ENCODE measurements around the gene CD93.

Gene CD93

DNA sequence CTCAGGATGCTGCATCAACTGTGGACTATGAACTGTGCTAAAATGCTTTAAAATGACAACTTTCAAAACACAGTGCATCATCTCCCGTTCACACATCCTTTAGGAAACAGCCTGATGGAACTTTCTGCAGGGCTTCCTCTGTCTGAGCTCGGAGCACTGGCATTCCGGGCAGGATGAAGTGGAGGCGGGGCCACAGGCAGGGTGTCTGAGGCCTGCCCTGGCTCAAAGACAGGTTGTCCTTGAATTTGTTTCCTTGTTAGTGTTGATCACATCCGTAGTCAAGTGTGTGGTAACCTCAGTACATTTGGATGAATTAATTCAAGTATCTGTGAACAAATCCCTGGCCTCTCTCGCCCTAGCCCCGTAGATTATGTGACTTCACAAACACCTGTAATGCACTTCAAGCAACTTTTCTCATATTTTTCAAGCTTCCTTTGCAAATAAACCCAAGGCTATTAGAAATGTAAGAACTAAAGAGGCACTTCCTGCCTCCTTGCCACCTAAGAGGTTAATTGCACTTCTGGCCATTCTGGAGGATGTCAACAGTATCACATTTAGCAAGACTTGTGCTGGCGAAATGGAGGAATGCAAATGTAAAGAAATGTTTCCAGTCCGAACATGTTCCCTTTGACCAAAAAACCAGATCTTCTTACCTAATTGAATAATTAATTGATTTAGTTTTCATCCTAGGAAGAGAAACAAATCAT is 3.1 kb downstream of the CD93 start:
- Histone ChIP-seq H3K4me3 (ENCODE audit: low read depth, low read length) (no peak overlapping the region), H3K27me3 (replicated peaks) (no peaks in the 10 kb centered on the region), H3K36me3 (replicated peaks) (no peaks in the 10 kb centered on the region), H3K27ac (no peak overlapping the region)
- in situ Hi-C loops (cut with HindIII; ENCODE audit: low pct_ligation_motif_present, low sequenced_read_pairs): no loop called here
- DNase-seq: no peak
- TF ChIP-seq, protein P1, sequence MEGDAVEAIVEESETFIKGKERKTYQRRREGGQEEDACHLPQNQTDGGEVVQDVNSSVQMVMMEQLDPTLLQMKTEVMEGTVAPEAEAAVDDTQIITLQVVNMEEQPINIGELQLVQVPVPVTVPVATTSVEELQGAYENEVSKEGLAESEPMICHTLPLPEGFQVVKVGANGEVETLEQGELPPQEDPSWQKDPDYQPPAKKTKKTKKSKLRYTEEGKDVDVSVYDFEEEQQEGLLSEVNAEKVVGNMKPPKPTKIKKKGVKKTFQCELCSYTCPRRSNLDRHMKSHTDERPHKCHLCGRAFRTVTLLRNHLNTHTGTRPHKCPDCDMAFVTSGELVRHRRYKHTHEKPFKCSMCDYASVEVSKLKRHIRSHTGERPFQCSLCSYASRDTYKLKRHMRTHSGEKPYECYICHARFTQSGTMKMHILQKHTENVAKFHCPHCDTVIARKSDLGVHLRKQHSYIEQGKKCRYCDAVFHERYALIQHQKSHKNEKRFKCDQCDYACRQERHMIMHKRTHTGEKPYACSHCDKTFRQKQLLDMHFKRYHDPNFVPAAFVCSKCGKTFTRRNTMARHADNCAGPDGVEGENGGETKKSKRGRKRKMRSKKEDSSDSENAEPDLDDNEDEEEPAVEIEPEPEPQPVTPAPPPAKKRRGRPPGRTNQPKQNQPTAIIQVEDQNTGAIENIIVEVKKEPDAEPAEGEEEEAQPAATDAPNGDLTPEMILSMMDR (IDR thresholded peaks at IDR 0.05; ENCODE audit: low read depth, low read length, missing control alignments): no peak

DNA sequence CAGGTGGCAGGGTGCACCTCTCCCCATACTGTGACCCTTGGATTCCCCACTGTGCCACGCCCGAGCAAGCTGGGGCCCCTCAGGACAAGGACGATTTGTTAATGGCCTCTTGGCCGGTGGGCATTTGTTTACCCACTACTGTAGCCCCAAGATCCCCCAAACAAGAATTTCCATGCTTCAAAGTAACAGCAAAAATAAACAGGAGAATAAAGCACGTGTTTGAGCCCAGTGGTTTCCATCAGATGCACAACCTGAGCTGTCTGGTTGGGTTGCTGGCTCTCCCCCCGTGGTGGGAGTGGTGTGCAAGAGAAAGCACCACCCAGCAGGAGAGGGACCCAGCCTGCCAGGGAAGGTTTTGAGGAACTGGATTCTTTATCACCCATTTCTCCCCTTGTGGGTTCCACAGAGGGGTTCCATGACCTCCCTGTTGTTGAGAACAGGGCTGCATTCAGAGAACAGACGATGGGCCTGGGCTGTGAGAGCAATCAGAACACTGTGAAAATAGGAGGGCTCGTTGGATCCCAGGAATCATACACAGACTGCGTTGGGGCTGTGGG is 4.8 kb downstream of the CD93 start:
- no peak overlapping the region for H3K4me3 ChIP-seq (ENCODE audit: low read depth, low read length)
- H3K27ac ChIP-seq: no peak overlapping the region
- TF ChIP-seq, protein P1 (IDR thresholded peaks at IDR 0.05; ENCODE audit: low read depth, low read length, missing control alignments): no peak
- DNase-seq: no peak
- no peaks in the 10 kb centered on the region for H3K27me3 ChIP-seq (replicated peaks)
- in situ Hi-C loops (cut with HindIII; ENCODE audit: low pct_ligation_motif_present, low sequenced_read_pairs): no loop called here
- H3K36me3 ChIP-seq (replicated peaks): no peaks in the 10 kb centered on the region

DNA sequence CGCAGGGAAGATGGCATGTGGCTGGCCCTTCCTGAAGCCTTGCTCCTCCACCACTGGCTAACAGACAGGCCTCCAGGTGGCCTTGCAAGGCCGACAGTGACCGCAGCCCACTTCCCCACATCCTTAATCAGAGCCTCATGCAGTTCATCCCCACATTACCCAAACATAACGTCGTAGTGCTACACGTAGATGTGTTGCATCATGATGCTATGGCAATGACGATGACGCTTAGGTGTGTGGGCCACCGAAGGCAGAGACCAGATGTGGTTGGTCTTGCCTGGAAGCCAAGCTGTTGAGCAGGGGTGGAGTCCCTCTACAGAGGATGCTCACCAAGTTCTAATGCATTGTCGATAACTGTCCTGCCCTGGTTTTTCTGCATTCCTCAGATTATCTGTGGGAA is 5.6 kb downstream of the CD93 start:
- in situ Hi-C loops (cut with HindIII; ENCODE audit: low pct_ligation_motif_present, low sequenced_read_pairs): no loop called here
- Histone ChIP-seq H3K27me3 (replicated peaks) (no peaks in the 10 kb centered on the region), H3K27ac (no peak overlapping the region), H3K4me3 (ENCODE audit: low read depth, low read length) (no peak overlapping the region), H3K36me3 (replicated peaks) (no peaks in the 10 kb centered on the region)
- DNase-seq: no peak
- TF ChIP-seq, protein P1 (IDR thresholded peaks at IDR 0.05; ENCODE audit: low read depth, low read length, missing control alignments): no peak

DNA sequence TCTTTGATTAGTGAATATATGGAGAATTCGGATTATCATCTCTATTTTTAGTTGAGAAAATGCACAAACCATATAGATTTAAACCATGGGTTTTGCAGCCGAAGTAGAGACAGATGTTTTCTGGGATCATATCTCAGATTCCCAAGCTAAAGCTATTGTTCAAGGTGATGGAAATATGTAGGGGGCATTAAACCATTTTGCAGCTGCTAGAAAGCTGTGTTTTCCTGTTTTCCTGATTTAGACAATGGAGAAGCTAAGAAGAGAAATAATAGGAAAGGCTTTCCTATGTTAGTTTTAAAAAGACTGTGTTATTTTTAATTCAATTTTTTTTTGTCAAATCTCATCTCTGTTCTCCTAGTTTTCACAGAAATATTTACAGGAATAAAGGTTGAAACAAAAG is 6.2 kb downstream of the CD93 start:
- no peaks in the 10 kb centered on the region for H3K36me3 ChIP-seq (replicated peaks)
- no peak for DNase-seq
- no peak overlapping the region for H3K4me3 ChIP-seq (ENCODE audit: low read depth, low read length)
- in situ Hi-C loops (cut with HindIII; ENCODE audit: low pct_ligation_motif_present, low sequenced_read_pairs): no loop called here
- TF ChIP-seq, protein P1 (IDR thresholded peaks at IDR 0.05; ENCODE audit: low read depth, low read length, missing control alignments): no peak
- H3K27ac ChIP-seq: no peak overlapping the region
- no peaks in the 10 kb centered on the region for H3K27me3 ChIP-seq (replicated peaks)

DNA sequence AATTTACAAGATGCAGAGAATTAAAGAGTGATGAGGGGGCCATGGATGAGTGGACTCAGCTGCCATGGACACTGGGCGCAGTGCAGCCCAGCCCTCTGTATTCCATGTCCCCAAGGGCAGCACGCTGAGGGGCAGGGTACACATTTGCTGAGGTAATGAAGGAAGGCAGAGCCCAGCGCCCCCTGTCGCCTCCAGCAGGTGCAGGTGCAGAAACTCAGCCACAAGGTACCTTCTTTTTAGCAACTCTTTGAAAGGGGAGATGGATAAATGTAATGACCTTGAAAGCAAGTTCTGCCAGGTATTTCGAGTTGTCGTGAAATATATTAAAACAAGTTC is 7.1 kb downstream of the CD93 start:
- no peak overlapping the region for H3K27ac ChIP-seq
- no peaks in the 10 kb centered on the region for H3K36me3 ChIP-seq (replicated peaks)
- in situ Hi-C loops (cut with HindIII; ENCODE audit: low pct_ligation_motif_present, low sequenced_read_pairs): no loop called here
- H3K4me3 ChIP-seq (ENCODE audit: low read depth, low read length): no peak overlapping the region
- no peak for DNase-seq
- H3K27me3 ChIP-seq (replicated peaks): no peaks in the 10 kb centered on the region
- TF ChIP-seq, protein P1 (IDR thresholded peaks at IDR 0.05; ENCODE audit: low read depth, low read length, missing control alignments): peak; percentile 50

Data from brain microvascular endothelial cell (primary cell).